H1 (cell line): ENCODE measurements around the gene AREG. TPM values are rescaled to one million over a fixed set of nuclear protein-coding genes. Genes with fewer than 3 reads are reported as not detected.

Experiments
- KDM1A ChIP-seq: fragments of 200-600, 300-600 bp; sonication (generic); IDR thresholded peaks from 2 replicates; pipeline ENCODE4 v1.7.1; 2016; ENCODE audit warnings: mild to moderate bottlenecking, low read length, borderline replicate concordance
- SP2 ChIP-seq: IDR thresholded peaks from 2 replicates; pipeline ENCODE4 v1.6.1; 2012; ENCODE audit warnings: mild to moderate bottlenecking, low read length, inconsistent platforms
- SRF ChIP-seq: IDR thresholded peaks from 2 replicates; pipeline ENCODE4 v1.6.1; 2011; ENCODE audit warnings: mild to moderate bottlenecking, low read depth, low read length, moderate library complexity
- polyA plus RNA-seq, 7 experiments: library from polyadenylated mRNA; depleted of rRNA in 3 of 7; stranded (reverse) in 5 of 7; unstranded in 2 of 7; fragments of >200 nt in 5 of 7; fragments of 200-250 nt in 2 of 7; gene quantifications; 1 replicate in 5 of 7; 2 replicates in 1 of 7; 4 replicates in 1 of 7; pipeline versions ENCODE4 v1.2.1 to v1.2.3, GENCODE V29; 2011 to 2013; ENCODE audit warnings: missing spikeins in 2 of 7, mixed read lengths in 2 of 7
- total RNA-seq: library from RNA; stranded (reverse); fragmentation: NEBNext Ultra II Directional; extraction: Animal tissue kit (Norgen Biotek cat#: 25700); gene quantifications from 2 replicates; pipeline ENCODE4 v1.2.1, GENCODE V29; 2021

Gene AREG
- total and polyA plus RNA-seq, 2 of the 8 experiments (the other 6 are each of a cell fraction or from before 2014, with no cell fraction given): not detected

- TF ChIP-seq SRF: no peak
- TF ChIP-seq KDM1A: no peak
- no peak for TF ChIP-seq SP2
Measured at GRCh38 chr4:74473155-74473811, 28.3 kb downstream of the AREG start (continued).
